Astrocyte (in vitro differentiated cells and primary cell): ENCODE results near the gene CSPG5. TPM values are rescaled to one million over a fixed set of nuclear protein-coding genes. Genes with fewer than 3 reads are reported as not detected.

ENCODE experiments used
- DNase-seq: peaks from one replicate; pipeline ENCODE4 v3.0.0-alpha.2; 2010; ENCODE audit warnings: low read depth
- FAIRE-seq: peaks from 2 replicates; lab custom pipeline; 2011; peaks lifted over from hg19 to GRCh38; lab: Jason Lieb, UNC
- H2AFZ ChIP-seq: 2 replicates; pipeline ENCODE4 v1.6.0; 2012; ENCODE audit warnings: low read depth, low read length, inconsistent platforms
- H3K27ac ChIP-seq: 2 replicates; pipeline ENCODE4 v1.5.1; 2011; ENCODE audit warnings: low read depth, low read length, inconsistent platforms
- H3K27me3 ChIP-seq: 2 replicates; pipeline ENCODE4 v1.6.0; 2011; ENCODE audit warnings: low read length, inconsistent platforms; ENCODE audit not compliant: insufficient read depth
- H3K36me3 ChIP-seq: 2 replicates; pipeline ENCODE4 v1.5.1; 2011; ENCODE audit warnings: low read length, inconsistent platforms; ENCODE audit not compliant: insufficient read depth
- H3K4me1 ChIP-seq: 2 replicates; pipeline ENCODE4 v1.5.1; 2011; ENCODE audit warnings: low read length, inconsistent platforms; ENCODE audit not compliant: insufficient read depth
- H3K4me2 ChIP-seq: 2 replicates; pipeline ENCODE4 v1.6.0; 2012; ENCODE audit warnings: low read length, inconsistent platforms
- H3K4me3 ChIP-seq: 2 replicates; pipeline ENCODE4 v1.5.1; 2011; ENCODE audit warnings: low read depth, mild to moderate bottlenecking, low read length, inconsistent platforms; ENCODE audit not compliant: insufficient read depth
- H3K79me2 ChIP-seq: 2 replicates; pipeline ENCODE4 v1.6.0; 2012; ENCODE audit warnings: mild to moderate bottlenecking, low read length, inconsistent platforms; ENCODE audit not compliant: insufficient read depth
- H3K9ac ChIP-seq: 2 replicates; pipeline ENCODE4 v1.6.0; 2012; ENCODE audit warnings: mild to moderate bottlenecking, low read length, inconsistent platforms
- H3K9me3 ChIP-seq: 2 replicates; pipeline ENCODE4 v1.5.1; 2012; ENCODE audit warnings: low read depth, mild to moderate bottlenecking, low read length, inconsistent platforms; ENCODE audit not compliant: insufficient read depth
- H4K20me1 ChIP-seq: 2 replicates; pipeline ENCODE4 v1.6.0; 2012; ENCODE audit warnings: low read length, inconsistent platforms; ENCODE audit not compliant: insufficient read depth
- H3K27ac Mint-ChIP-seq: one replicate; pipeline ENCODE4 v1.8.0; 2021; ENCODE audit warnings: mild to moderate bottlenecking, mixed read lengths; ENCODE audit not compliant: unreplicated experiment
- H3K27me3 Mint-ChIP-seq: one replicate; pipeline ENCODE4 v1.8.0; 2021; ENCODE audit warnings: low read depth, mixed read lengths; ENCODE audit not compliant: unreplicated experiment
- H3K36me3 Mint-ChIP-seq: one replicate; pipeline ENCODE4 v1.8.0; 2021; ENCODE audit warnings: low read depth, mixed read lengths; ENCODE audit not compliant: unreplicated experiment
- H3K4me1 Mint-ChIP-seq: one replicate; pipeline ENCODE4 v1.8.0; 2021; ENCODE audit warnings: low read depth, mixed read lengths; ENCODE audit not compliant: unreplicated experiment
- H3K4me3 Mint-ChIP-seq: one replicate; pipeline ENCODE4 v1.8.0; 2021; ENCODE audit warnings: mild to moderate bottlenecking, moderate library complexity, mixed read lengths; ENCODE audit not compliant: unreplicated experiment
- H3K9me3 Mint-ChIP-seq: one replicate; pipeline ENCODE4 v1.8.0; 2021; ENCODE audit warnings: mild to moderate bottlenecking, mixed read lengths; ENCODE audit not compliant: unreplicated experiment
- EZH2 ChIP-seq: IDR thresholded peaks from 2 replicates; pipeline ENCODE4 v1.6.1; 2012; ENCODE audit warnings: mild to moderate bottlenecking, low read length, inconsistent platforms; ENCODE audit not compliant: insufficient read depth
- total RNA-seq: library from RNA; stranded (reverse); gene quantifications from 2 replicates; pipeline ENCODE4 v1.2.1, GENCODE V29; 2021
- TF ChIP-seq, protein P1 (sequence below): IDR thresholded peaks from 2 replicates; pipeline ENCODE4 v1.5.1; 2011; ENCODE audit warnings: low read depth, mild to moderate bottlenecking, inconsistent platforms, low read length, moderate library complexity; ENCODE audit not compliant: insufficient read depth

CSPG5 gene
- total RNA-seq, 1 donor from 2014 or later: 1.2 TPM

DNA sequence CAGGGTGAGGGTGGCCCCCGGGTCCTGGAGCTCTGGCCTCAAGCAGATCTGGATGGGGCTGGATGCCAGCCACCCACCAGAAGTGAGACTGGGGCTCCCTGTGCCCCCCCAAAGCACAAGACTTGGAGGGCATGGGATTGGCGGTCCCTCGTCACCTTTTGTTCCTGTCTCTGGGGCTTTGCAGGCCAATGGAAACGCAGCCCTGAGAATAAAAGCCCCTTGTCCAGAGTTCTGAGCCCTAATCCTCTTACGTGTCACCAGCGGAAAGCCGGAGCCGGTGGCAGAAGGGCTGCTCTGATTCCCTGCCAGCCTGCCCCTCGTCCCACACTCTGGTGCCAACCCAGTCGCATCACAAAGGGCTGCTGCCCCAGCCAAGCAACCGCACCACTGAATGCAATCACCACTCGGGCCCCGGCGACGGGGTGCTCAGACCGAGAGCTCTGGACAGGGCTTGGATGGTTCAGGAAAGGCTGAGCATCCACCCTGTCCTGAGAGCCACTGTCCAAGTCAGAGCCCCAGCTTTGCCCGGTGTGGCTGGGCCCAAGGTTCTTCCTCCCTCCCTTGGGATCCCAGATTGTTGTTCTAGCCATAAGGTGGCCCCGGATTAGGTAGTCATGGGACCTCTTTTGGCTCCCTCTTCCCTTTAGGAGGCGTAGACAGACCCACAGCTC is 42.3 kb downstream of the CSPG5 start:
- TF ChIP-seq EZH2: no peak
- no peak overlapping the region for H3K4me3 Mint-ChIP-seq
- peaks cover under 1% of the 10 kb centered on the region for H3K4me1 Mint-ChIP-seq
- Histone ChIP-seq H3K27ac (no peak overlapping the region), H3K9me3 (no peaks in the 10 kb centered on the region), H3K4me1 (no peaks in the 10 kb centered on the region), H4K20me1 (no peaks in the 10 kb centered on the region), H3K9ac (no peak overlapping the region), H2AFZ (no peak overlapping the region), H3K36me3 (no peaks in the 10 kb centered on the region), H3K79me2 (no peaks in the 10 kb centered on the region), H3K4me2 (no peak overlapping the region), H3K27me3 (peaks cover 3% of the 10 kb centered on the region), H3K4me3 (no peak overlapping the region)
- DNase-seq (no peak), FAIRE-seq (no peak)
- no peak overlapping the region for H3K27ac Mint-ChIP-seq
- H3K27me3 Mint-ChIP-seq: peaks cover 6% of the 10 kb centered on the region
- peaks cover 8% of the 10 kb centered on the region for H3K9me3 Mint-ChIP-seq
- no peaks in the 10 kb centered on the region for H3K36me3 Mint-ChIP-seq

- Histone ChIP-seq H4K20me1 (no peaks in the 10 kb centered on the region), H3K9me3 (no peaks in the 10 kb centered on the region), H3K4me1 (no peaks in the 10 kb centered on the region), H3K27me3 (peaks cover 3% of the 10 kb centered on the region), H3K79me2 (no peaks in the 10 kb centered on the region), H3K36me3 (no peaks in the 10 kb centered on the region), H3K4me2 (no peak overlapping the region), H3K27ac (no peak overlapping the region), H3K4me3 (no peak overlapping the region), H3K9ac (no peak overlapping the region), H2AFZ (no peak overlapping the region)
- FAIRE-seq (no peak), DNase-seq (no peak)
- H3K27me3 Mint-ChIP-seq: no peaks in the 10 kb centered on the region
- no peaks in the 10 kb centered on the region for H3K36me3 Mint-ChIP-seq
- no peak overlapping the region for H3K27ac Mint-ChIP-seq
- no peaks in the 10 kb centered on the region for H3K4me1 Mint-ChIP-seq
- H3K9me3 Mint-ChIP-seq: peaks cover 8% of the 10 kb centered on the region
- no peak overlapping the region for H3K4me3 Mint-ChIP-seq
- TF ChIP-seq EZH2: no peak
Observed at GRCh38 chr3:47533996-47534454, 44.6 kb downstream of the CSPG5 start.

GRCh38 chr3:47533481-47533880 is 45.2 kb downstream of the CSPG5 start:
- H3K36me3 ChIP-seq: no peaks in the 10 kb centered on the region
- H3K9ac ChIP-seq: no peak overlapping the region
- Mint-ChIP-seq H3K9me3 (peaks cover 8% of the 10 kb centered on the region), H3K27ac (no peak overlapping the region), H3K27me3 (no peaks in the 10 kb centered on the region), H3K4me1 (no peaks in the 10 kb centered on the region), H3K36me3 (no peaks in the 10 kb centered on the region), H3K4me3 (no peak overlapping the region)
- H3K27me3 ChIP-seq: peaks cover 3% of the 10 kb centered on the region
- no peak overlapping the region for H3K27ac ChIP-seq
- H3K4me3 ChIP-seq: no peak overlapping the region
- no peaks in the 10 kb centered on the region for H4K20me1 ChIP-seq
- H3K79me2 ChIP-seq: no peaks in the 10 kb centered on the region
- DNase-seq: no peak
- H3K9me3 ChIP-seq: no peaks in the 10 kb centered on the region
- FAIRE-seq: no peak
- TF ChIP-seq, protein P1, sequence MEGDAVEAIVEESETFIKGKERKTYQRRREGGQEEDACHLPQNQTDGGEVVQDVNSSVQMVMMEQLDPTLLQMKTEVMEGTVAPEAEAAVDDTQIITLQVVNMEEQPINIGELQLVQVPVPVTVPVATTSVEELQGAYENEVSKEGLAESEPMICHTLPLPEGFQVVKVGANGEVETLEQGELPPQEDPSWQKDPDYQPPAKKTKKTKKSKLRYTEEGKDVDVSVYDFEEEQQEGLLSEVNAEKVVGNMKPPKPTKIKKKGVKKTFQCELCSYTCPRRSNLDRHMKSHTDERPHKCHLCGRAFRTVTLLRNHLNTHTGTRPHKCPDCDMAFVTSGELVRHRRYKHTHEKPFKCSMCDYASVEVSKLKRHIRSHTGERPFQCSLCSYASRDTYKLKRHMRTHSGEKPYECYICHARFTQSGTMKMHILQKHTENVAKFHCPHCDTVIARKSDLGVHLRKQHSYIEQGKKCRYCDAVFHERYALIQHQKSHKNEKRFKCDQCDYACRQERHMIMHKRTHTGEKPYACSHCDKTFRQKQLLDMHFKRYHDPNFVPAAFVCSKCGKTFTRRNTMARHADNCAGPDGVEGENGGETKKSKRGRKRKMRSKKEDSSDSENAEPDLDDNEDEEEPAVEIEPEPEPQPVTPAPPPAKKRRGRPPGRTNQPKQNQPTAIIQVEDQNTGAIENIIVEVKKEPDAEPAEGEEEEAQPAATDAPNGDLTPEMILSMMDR: no peak
- no peak for TF ChIP-seq EZH2
- no peak overlapping the region for H3K4me2 ChIP-seq
- no peaks in the 10 kb centered on the region for H3K4me1 ChIP-seq
- no peak overlapping the region for H2AFZ ChIP-seq
